HEK293 (cell line): ENCODE results near the gene DTHD1.

Experiments used
- CTCF ChIP-seq: fragments of 450-650 bp; formaldehyde crosslinking; IDR thresholded peaks from 2 replicates; pipeline ENCODE4 v1.5.1; 2016; ENCODE audit warnings: missing biosample characterization, missing genetic modification characterization
- ZNF670 ChIP-seq: fragments of 450-650 bp; formaldehyde crosslinking; IDR thresholded peaks from 2 replicates; pipeline ENCODE4 v1.5.1; 2016; ENCODE audit warnings: missing biosample characterization, missing genetic modification characterization, low read depth

- TF ChIP-seq CTCF (tag by site-specific recombination) (no peak), ZNF670 (no peak)
Observed at GRCh38 chr4:36349938-36350549, 68.6 kb downstream of the DTHD1 start.
